Right lobe of liver (tissue), 4 donors: ENCODE measurements around the gene LIMCH1.

Experiments
- POLR2A ChIP-seq: fragments of 450-650 bp; IDR thresholded peaks from one replicate; pipeline ENCODE4 v1.6.1; 2017; ENCODE audit warnings: antibody characterized with exemption, mild to moderate bottlenecking
- TF ChIP-seq, protein P1 (sequence below), 4 donors: fragments of 200-600 bp in 3 of 4; fragments of 450-650 bp in 1 of 4; IDR thresholded peaks; one replicate each; pipeline versions ENCODE4 v1.5.1 to v1.8.0; 2016 to 2022; ENCODE audit warnings: antibody characterized with exemption in 4 of 4, mild to moderate bottlenecking in 2 of 4
- donor health status: DM: no; HTN: no; CAD: no.
- donor health status: DM: no; HTN: no; CAD: no.
- donor health status: DM: no; HTN: yes; CAD: no.

GRCh38 chr4:41644915-41645295 lies 106.9 kb downstream of the LIMCH1 start:
- TF ChIP-seq, protein P1, sequence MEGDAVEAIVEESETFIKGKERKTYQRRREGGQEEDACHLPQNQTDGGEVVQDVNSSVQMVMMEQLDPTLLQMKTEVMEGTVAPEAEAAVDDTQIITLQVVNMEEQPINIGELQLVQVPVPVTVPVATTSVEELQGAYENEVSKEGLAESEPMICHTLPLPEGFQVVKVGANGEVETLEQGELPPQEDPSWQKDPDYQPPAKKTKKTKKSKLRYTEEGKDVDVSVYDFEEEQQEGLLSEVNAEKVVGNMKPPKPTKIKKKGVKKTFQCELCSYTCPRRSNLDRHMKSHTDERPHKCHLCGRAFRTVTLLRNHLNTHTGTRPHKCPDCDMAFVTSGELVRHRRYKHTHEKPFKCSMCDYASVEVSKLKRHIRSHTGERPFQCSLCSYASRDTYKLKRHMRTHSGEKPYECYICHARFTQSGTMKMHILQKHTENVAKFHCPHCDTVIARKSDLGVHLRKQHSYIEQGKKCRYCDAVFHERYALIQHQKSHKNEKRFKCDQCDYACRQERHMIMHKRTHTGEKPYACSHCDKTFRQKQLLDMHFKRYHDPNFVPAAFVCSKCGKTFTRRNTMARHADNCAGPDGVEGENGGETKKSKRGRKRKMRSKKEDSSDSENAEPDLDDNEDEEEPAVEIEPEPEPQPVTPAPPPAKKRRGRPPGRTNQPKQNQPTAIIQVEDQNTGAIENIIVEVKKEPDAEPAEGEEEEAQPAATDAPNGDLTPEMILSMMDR (IDR thresholded peaks at IDR 0.05) = no peak
- TF ChIP-seq POLR2A = no peak
